Stimulated activated CD8-positive, alpha-beta memory T cell treated with anti-CD3 and anti-CD28 coated beads, Interleukin-4, amount 100 ng/mL, for 48 hours (primary cell): ENCODE results near the gene ZNF423.

ENCODE experiments used
- DNase-seq: peaks from one replicate; pipeline ENCODE4 v3.0.0-alpha.2; 2020

The ZNF423 gene

DNA sequence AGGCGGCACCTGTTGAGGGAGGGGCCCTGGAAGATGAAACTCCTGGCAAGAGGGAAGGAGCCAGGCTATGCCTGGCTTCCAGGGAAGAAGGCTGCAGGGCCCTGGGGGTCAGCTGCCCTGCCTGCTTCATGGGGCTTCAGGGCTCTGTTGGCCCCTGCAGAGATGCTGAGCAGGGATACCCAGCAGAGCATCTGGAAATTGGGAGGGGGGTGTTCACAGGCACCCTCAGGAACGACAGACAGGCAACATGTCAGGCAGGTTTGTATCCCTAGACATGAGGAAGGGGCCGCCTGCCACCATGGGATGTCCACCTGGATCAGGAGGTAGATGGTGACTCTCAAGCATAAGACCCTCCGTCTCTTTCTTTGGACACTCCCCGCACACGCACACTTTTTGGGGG lies 13.8 kb upstream of the ZNF423 start:
- no peak for DNase-seq

GRCh38 chr16:49867796-49868668 lies 12.1 kb upstream of the ZNF423 start:
- no peak for DNase-seq

GRCh38 chr16:49867234-49867633 lies 11.3 kb upstream of the ZNF423 start:
- no peak for DNase-seq

DNA sequence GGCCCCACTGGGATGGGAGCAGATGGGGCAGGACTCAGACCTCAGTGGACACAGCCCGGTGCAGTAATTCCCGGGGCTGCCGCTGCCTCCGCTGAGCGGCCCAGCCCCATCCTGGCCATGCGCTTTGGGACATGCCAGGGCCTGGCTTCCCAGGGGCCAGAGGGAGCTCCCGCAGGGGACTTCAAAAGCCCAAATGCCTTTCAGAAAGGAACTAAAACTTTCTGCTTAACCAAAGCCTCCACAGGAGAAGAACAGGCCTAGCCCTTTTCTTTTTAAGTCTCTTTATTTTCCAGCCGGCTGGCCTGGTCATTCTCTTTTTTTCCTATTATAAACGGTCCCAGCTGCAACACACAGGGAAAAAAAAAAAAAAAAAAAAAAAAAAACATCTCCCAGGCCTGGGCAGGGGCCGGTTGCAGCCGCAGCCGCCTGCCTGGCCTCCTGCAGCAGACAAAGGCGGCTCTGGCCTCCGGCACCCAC lies 10.7 kb upstream of the ZNF423 start:
- no peak for DNase-seq

- DNase-seq = no peak
These were observed 6.8 kb upstream of the ZNF423 start for GRCh38 chr16:49862694-49863093.

DNA sequence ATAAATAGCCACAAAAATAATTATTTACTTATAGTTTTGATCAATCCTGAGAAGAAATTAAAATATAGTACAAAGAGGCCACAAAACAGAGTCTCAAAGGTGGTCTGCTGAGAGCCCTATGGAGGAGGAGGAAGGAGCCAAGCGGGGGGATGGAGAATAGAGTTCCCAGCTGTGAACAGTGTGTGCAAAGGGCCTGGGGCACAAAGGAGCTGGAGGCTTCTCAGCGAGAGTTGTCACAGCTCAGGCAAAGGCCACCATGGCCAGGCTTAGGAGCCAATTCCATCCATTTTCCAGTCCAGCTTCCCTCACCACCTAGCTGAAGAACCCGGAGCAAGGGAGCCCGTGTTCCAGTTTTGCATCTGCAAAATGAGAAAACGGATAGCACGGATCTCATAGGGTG lies 5.4 kb upstream of the ZNF423 start:
- DNase-seq = no peak

DNA sequence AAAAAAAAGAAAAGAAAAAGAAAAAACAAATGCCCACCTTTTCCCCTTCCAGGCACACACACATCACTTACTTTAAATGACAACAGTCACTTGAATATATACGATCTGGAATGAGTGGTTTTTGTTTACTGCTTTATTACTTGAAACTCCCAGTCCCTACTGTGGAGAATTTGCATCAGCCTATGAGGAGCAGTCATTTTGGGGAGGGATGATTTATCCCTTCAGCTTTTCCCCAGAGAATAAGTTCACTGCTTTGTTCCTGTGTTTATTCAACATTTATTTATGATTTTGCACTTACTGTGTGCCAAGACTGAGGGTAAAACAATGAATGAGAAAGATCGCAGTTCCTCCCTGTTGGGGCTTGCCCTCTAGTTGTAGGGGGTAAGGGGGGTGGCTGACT lies 4.7 kb upstream of the ZNF423 start:
- no peak for DNase-seq

GRCh38 chr16:49859125-49859811 lies 3.4 kb upstream of the ZNF423 start:
- DNase-seq = no peak

GRCh38 chr16:49858200-49859124 lies 2.5 kb upstream of the ZNF423 start:
- DNase-seq = peak; percentile 57

GRCh38 chr16:49857423-49858181 lies 1.7 kb upstream of the ZNF423 start:
- DNase-seq = peak; percentile 67

DNA sequence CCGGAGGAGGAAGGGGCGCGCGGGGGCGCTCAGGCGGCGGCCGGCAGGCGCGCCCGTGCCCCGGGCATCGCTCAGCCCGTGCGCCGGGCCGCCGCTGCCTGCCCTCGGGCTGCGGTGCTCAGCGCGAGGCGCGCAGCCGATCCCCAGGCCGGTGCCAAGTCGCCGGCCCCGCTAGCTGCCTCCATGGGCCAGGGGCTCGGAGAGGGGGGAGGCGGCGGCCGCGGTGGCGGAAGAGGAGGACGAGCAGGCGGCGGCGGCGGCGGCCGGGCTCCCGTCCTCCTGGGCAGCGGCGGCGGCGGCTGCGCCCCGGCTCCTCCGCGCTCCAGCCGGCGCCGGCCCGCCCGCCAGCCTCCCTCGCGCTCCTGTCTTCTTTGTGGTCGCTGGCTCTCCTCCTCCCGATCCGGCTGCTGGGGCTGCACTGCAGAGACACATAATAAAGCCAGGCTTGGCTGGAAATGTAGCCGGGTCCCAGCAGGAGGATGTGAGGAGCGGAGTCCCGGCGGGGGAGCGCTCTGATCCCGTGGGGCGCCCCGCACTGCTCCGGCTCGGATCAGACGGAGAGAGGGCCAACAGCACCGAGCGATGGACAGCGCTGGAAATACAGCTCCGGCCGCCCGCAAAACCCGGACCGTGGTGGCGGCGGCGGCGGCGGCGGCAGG lies 889 bp upstream of the ZNF423 start:
- DNase-seq = peak; percentile 43

DNA sequence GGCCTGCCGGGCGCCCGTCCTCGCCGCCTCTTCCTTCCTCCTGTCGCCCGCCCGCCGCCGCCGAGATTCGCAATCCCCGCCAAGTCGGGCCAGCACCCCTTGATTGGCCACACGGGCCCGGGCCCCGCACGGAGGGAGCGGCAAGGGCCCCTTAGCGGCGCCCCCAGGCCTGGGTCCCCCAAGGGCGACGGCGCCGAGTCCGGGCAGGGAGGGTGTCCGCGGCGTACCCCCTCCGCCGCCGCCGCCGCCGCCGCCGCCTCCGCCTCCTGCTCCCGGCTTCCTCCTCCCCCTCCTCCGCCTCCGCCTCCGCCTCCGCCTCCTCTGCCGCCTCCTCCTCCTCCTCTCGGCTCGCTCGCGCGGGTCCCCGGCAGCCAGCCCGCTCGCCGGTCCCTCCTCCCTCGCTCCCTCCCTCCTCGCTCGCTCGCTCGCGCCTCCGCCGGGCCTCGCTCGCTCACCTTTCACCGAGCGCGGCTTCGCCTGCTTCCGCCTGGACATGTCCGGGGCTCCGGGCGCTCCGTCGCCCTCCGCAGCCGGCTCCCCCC lies 561 bp downstream of the ZNF423 start:
- DNase-seq = peak; percentile 57

- no peak for DNase-seq
These were observed 1.1 kb downstream of the ZNF423 start for GRCh38 chr16:49854796-49855203.

GRCh38 chr16:49854188-49854795 lies 1.6 kb downstream of the ZNF423 start:
- no peak for DNase-seq

DNA sequence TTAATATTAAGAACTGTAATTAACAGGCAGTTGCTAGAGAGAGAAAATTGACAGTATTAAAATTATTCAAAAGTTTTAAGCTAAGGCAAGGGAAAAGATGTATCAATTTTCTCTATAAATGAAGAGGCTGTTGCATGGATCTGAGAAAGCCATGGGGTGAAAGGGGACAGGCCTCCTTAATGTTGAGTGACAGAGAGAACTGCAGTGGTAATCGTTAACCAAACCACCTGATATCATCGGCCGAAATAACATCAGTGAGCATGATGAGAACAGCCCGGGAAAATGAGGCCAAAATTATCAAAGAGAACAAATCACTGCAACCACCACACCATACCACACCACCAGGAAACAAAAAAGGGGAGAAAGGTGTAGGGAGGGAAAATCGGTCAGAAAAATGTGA lies 3.6 kb downstream of the ZNF423 start:
- DNase-seq = no peak

DNA sequence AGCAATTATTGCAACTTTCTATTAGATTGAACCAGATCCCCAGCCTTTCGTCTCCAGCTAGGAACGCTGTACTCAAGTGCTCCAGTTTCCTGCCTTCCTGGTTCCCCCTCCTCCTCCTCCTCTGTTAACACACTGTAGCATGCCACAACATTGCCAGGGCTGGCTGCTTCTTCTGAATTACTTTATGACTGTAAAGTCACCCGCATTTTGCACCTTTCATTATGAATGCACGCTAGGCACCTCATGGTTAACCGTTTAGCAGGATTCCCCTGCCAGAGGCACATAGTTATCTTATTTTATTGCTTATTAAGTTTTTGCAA lies 4.5 kb downstream of the ZNF423 start:
- DNase-seq = no peak

DNA sequence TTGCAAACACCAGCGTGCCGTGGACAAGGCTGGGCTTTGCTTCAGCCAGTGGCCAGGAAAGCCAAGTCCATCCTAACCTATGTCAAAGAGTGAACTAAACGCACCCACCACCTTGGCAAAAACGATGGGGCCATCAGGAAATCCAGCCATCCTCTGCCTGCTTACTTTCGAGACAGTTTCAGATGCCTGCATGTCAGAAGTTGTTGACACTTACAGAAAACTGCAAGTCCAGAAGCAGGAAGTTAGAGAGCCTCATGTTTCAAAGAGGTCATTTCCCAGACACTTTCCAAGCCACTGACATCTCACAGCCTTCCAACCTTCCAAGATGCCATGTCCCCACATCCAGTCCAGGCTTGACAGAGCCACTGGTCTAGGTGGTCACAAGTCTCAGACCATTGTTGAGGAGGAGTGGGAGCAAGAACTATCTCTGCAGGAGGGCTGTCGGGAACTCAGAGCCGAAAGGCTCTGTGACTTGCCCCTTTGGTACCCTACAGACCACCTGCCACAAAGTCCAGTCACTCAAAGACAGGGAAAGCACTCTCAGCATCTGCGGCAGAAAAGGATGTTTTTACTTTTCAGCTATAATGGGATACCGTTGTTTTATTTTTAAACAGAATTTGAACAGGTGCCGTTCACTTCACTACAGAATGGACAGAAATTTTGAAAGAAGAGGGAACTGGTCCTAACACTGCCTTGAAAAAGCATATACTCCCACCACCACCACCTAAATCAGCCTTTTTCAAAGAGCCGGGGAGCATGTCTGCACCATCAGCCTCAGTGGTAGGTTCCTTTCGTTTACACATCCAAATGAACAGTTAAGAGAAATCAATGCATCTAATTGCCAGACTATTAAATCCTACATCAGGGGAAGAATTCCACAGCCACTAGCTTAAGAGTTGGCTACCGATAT lies 5.1 kb downstream of the ZNF423 start:
- no peak for DNase-seq

- no peak for DNase-seq
These were observed 6.2 kb downstream of the ZNF423 start for GRCh38 chr16:49849754-49850108.

DNA sequence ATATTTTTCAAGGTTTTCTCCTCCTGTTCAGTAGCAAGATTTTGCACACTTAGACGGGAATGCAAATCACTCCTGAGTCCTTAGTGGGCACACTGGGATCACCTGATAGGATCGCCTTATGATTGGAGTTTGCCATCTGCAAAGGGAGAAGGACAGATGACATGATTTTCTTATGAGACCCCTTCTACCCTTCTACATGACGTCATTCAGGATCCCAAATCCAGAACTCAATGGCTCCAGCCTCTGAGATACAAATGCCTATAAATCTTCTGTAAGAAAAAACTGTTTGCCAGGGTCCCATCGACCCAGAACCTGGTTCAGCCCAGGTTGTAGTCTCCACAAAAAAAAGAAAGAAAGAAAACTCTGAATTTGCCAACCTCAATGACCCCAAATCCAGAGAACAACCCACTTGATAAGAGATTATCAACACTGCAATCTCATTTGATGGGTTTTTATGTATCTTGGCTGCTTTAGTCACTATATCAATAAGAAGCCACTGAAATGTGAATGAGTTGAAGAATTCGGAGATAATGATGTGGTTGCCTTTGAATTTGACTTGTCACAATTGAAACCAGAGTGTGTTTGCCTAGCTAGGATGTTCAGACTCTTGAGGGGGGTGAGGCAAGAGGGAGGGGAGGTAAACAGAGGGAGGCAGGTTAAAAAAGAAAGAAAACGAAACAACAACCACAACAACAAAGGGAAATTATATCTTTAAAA lies 6.7 kb downstream of the ZNF423 start:
- DNase-seq = no peak

- no peak for DNase-seq
These were observed 7.4 kb downstream of the ZNF423 start for GRCh38 chr16:49848530-49848929.
